ENCODE results near the gene CDH4. TPM values are rescaled to one million over a fixed set of nuclear protein-coding genes. Genes with fewer than 3 reads are reported as not detected.
A peak's percentile ranks its signal among the peaks of the same experiment; 100 is the strongest.

The CDH4 gene
- total RNA-seq, 2 donors from 2014 or later: 0.08 to 0.09 TPM

DNA sequence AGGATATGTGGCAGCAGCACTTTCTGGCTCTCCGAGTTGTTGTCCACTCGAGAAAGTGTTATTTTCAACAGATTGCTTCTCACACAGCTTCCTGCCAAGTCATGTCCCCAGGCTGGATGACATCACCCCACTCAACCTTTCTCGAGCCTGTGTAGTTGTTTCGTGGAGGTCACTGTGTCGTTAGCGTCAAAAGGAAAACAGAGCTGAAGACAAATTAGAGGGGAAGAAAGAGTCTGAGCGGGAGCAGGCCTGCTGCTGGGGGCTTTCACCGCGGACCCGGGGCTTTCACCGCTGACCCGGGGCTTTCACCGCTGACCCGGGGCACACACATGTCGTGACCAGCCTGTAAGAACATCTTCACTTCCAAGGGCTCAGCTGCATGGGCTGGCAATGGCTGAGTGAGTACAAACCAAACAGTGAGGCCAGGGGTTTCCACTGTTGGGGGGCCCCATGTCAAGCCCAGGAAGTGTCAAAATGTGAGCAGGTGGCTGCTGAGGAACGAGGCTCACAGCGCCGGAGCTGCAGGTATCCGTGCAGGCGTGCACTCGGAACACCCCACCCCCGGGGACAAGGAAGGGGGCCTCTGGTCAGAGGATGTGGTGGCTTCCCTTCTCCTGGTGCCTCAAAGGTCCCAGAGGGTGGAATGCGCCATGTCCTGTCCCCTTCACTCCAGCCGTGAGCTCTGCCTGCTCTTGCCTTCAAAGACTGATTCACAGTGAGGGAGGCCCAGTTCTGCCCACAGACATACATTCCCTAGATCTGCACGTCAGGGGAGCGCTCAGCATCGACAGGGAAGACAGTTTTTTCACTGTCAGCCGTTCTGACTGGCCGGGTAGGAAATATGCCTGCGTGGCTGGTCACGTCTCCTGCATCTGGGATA is 447.7 kb downstream of the CDH4 start:
- H3K27ac Mint-ChIP-seq: no peak overlapping the region
- no peaks in the 10 kb centered on the region for H3K9me3 Mint-ChIP-seq
- H3K36me3 Mint-ChIP-seq: no peaks in the 10 kb centered on the region
- DNase-seq (ENCODE audit: low spot score in 2 of 2) (no peak), ATAC-seq (no peak)

GRCh38 chr20:61700595-61701140 is 448.6 kb downstream of the CDH4 start:
- H3K27ac Mint-ChIP-seq: no peak overlapping the region
- ATAC-seq (no peak), DNase-seq (ENCODE audit: low spot score in 2 of 2) (no peak)
- no peaks in the 10 kb centered on the region for H3K36me3 Mint-ChIP-seq
- H3K9me3 Mint-ChIP-seq: no peaks in the 10 kb centered on the region

- DNase-seq (ENCODE audit: low spot score in 2 of 2) (no peak), ATAC-seq (no peak)
- H3K9me3 Mint-ChIP-seq: no peaks in the 10 kb centered on the region
- H3K27ac Mint-ChIP-seq: no peak overlapping the region
- H3K36me3 Mint-ChIP-seq: no peaks in the 10 kb centered on the region
Measured at GRCh38 chr20:61701401-61701800, 449.3 kb downstream of the CDH4 start.

- Mint-ChIP-seq H3K27ac (no peak overlapping the region), H3K9me3 (no peaks in the 10 kb centered on the region), H3K36me3 (no peaks in the 10 kb centered on the region)
- no peak for ATAC-seq
- DNase-seq (ENCODE audit: low spot score in 2 of 2): no peak
Measured at GRCh38 chr20:61701802-61702201, 449.7 kb downstream of the CDH4 start.

DNA sequence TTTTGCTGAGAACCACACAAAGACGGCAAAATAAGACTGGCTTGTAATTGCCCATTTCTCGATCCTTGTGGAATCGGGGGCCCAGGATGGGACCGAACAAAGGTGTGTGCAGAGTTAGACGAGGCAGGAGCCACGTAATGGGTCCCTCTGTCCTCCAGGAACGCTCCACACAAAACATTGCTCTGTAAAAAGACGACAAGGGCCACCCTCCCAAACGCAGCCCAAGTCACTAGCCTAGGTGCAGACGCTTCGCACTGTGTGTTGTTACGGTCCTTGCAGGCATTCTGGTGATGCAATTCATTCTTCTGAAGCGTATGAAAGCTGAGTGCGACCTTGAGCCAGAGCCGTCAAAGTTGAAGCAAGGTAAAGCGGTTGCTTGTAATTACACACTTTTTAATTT is 450.2 kb downstream of the CDH4 start:
- Mint-ChIP-seq H3K36me3 (no peaks in the 10 kb centered on the region), H3K9me3 (no peaks in the 10 kb centered on the region), H3K27ac (no peak overlapping the region)
- DNase-seq (ENCODE audit: low spot score in 2 of 2): no peak
- no peak for ATAC-seq

- H3K9me3 Mint-ChIP-seq: no peaks in the 10 kb centered on the region
- H3K27ac Mint-ChIP-seq: no peak overlapping the region
- ATAC-seq (no peak), DNase-seq (ENCODE audit: low spot score in 2 of 2) (no peak)
- H3K36me3 Mint-ChIP-seq: no peaks in the 10 kb centered on the region
Measured at GRCh38 chr20:61704661-61705060, 452.6 kb downstream of the CDH4 start.

GRCh38 chr20:61705386-61706258 is 453.6 kb downstream of the CDH4 start:
- H3K9me3 Mint-ChIP-seq: no peaks in the 10 kb centered on the region
- DNase-seq (ENCODE audit: low spot score in 2 of 2) (no peak), ATAC-seq (no peak)
- H3K36me3 Mint-ChIP-seq: no peaks in the 10 kb centered on the region
- H3K27ac Mint-ChIP-seq: no peak overlapping the region

- no peak overlapping the region for H3K27ac Mint-ChIP-seq
- ATAC-seq (no peak), DNase-seq (ENCODE audit: low spot score in 2 of 2) (no peak)
- H3K36me3 Mint-ChIP-seq: no peaks in the 10 kb centered on the region
- no peaks in the 10 kb centered on the region for H3K9me3 Mint-ChIP-seq
Measured at GRCh38 chr20:61706259-61706961, 454.3 kb downstream of the CDH4 start.

DNA sequence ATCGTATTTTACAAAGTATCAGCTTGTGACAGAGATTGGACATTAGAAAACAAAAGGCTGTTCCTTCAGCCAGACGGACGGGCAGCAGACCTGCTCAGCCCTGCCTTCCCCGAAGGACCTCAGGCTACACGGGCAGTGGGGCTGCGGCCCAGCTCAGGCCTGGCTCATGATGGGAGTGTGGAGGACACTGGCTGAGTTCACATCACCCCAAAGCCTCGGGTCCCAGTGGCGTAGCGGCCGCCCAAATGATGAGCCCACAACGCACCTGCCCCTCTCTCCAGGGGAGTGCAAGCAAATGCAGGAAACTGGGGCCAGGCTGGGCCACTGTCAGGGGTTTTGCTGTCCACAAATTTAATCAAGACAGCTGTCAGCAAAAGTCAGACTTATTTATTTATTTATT is 456.8 kb downstream of the CDH4 start:
- DNase-seq (ENCODE audit: low spot score in 2 of 2) (no peak), ATAC-seq (no peak)
- Mint-ChIP-seq H3K9me3 (no peaks in the 10 kb centered on the region), H3K36me3 (no peaks in the 10 kb centered on the region), H3K27ac (no peak overlapping the region)

GRCh38 chr20:61710108-61710507 is 458.0 kb downstream of the CDH4 start:
- H3K27ac Mint-ChIP-seq: no peak overlapping the region
- ATAC-seq (no peak), DNase-seq (ENCODE audit: low spot score in 2 of 2) (no peak)
- no peaks in the 10 kb centered on the region for H3K9me3 Mint-ChIP-seq
- peaks cover 0 to 2% of the 10 kb centered on the region in 2 donors for H3K36me3 Mint-ChIP-seq

GRCh38 chr20:61712688-61713087 is 460.6 kb downstream of the CDH4 start:
- Mint-ChIP-seq H3K27ac (no peak overlapping the region), H3K9me3 (peaks cover 4 to 5% of the 10 kb centered on the region in 2 donors), H3K36me3 (peaks cover 5 to 12% of the 10 kb centered on the region in 2 donors)
- ATAC-seq: no peak
- no peak for DNase-seq (ENCODE audit: low spot score in 2 of 2)

DNA sequence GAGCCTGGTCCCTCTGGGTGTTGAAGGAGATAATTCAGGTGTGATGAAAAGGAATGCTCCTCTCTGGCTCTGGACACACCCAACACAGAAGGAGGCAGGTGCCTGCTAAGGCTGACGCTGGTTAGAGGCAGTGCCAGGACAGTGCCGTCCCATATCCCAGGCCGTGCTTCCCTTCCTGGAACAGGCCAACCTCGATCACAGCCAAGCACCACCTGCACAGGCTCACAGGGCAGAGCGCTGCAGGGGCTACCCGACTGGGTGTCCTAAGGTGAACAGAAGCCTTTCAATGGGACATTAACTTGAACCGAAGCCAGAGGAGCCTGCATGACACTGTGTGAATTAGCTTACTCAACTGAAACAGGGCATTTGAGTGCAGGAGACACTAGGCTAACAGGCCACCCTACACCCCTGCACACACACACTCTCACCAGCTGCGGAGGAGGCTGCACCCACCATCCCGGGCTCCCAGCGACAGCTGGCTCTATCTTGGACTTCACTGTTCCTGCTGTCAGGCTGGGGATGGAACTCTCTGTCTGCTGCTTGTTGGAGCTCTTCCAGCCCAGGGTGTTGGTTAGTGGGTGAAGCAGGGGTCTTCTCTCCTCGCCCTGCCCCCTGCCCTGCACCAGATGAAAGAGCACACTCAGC is 466.4 kb downstream of the CDH4 start:
- Mint-ChIP-seq H3K27ac (no peak overlapping the region), H3K36me3 (peaks cover 5 to 17% of the 10 kb centered on the region in 2 donors)

DNA sequence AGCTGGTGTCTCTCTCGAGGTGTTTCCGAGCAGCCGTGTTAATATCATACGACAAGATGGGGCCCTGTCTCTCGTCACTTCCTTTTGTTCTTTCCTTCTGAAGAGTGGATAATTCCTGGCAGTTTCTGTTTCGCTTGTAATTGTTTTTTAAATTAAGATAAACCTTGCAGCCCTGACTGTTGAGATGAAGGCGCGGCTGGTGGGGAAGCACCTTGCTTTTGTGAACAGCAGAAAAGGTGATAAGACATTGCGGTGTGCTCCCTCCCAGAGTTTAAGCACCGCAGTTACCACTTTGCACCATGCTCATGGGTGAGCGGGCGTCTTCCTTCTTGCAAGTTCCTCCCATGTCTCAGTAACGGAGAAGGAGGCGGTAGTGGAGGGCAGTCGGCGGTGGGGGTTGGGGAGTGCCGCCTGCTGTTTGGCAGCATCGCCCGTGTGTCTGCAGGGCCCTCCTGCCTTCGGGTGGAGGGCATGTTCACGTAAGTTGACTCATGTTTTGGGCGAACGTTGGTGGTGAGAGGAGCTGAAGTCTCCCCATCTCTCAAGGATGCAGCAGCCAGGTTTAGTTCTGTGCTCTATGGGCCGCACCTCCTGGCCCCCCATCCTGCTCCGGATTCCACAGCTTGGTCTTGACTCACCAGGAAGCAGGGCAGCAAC is 467.8 kb downstream of the CDH4 start:
- ATAC-seq (peak; percentile 45 to 70), DNase-seq (ENCODE audit: low spot score in 2 of 2) (no peak)
- H3K27ac Mint-ChIP-seq: peak overlapping the region in 1 of 2 donors; percentile 23
- peaks cover 5 to 17% of the 10 kb centered on the region in 2 donors for H3K36me3 Mint-ChIP-seq
- H3K9me3 Mint-ChIP-seq: peaks cover 4 to 5% of the 10 kb centered on the region in 2 donors

More for the DNA sequence above, 466.4 kb downstream of the CDH4 start:
- no peak for ATAC-seq
- H3K9me3 Mint-ChIP-seq: peaks cover 4 to 5% of the 10 kb centered on the region in 2 donors
- no peak for DNase-seq (ENCODE audit: low spot score in 2 of 2)

DNA sequence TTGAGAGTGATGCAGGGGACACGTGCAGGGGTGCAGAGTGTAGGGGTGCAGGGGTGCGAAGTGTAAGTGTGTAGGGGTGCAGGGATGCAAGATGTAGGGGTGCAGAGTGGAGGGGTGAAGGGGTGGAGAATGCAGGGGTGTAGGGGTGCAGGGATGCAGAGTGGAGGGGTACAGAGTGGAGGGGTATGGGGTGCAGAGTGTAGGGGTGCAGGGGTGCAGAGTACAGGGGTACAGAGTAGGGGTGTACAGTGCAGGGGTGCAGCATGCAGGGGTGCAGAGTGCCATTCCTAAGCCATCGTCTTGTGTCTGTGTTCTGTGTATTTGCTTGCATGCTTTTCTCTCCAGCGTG is 468.3 kb downstream of the CDH4 start:
- DNase-seq (ENCODE audit: low spot score in 2 of 2): no peak
- ATAC-seq: no peak
- peaks cover 5 to 13% of the 10 kb centered on the region in 2 donors for H3K36me3 Mint-ChIP-seq
- peaks cover 4 to 5% of the 10 kb centered on the region in 2 donors for H3K9me3 Mint-ChIP-seq
- no peak overlapping the region for H3K27ac Mint-ChIP-seq

- DNase-seq (ENCODE audit: low spot score in 2 of 2): no peak
- H3K9me3 Mint-ChIP-seq: no peaks in the 10 kb centered on the region
- H3K36me3 Mint-ChIP-seq: peaks cover 0 to 5% of the 10 kb centered on the region in 2 donors
- ATAC-seq: no peak
- H3K27ac Mint-ChIP-seq: no peak overlapping the region
Measured at GRCh38 chr20:61722146-61722678, 470.2 kb downstream of the CDH4 start.
